ENCODE measurements around the gene AGAP2.
A peak's percentile ranks its signal among the peaks of the same experiment; 100 is the strongest.

The AGAP2 gene

DNA sequence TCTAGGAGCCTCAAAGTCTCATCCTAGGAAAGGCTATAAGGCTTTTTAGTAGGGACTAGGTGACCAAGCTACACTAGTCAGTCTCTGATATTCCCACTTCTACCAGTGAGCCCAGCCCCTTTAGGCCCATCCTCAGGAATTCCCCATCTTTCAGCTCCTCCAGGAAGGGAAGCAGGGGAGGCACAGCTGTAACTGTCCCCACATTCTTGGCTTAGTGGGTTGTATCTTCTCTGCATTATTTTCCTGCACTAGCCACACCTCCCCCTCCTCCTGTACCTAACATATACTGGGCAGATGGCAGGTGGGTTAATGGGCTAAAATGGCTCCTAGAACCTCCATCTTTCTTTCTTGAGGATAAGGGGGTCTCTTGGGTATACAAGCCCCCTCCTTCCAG is 28.8 kb upstream of the AGAP2 start:
- DNase-seq (ENCODE audit: low spot score) = no peak

DNA sequence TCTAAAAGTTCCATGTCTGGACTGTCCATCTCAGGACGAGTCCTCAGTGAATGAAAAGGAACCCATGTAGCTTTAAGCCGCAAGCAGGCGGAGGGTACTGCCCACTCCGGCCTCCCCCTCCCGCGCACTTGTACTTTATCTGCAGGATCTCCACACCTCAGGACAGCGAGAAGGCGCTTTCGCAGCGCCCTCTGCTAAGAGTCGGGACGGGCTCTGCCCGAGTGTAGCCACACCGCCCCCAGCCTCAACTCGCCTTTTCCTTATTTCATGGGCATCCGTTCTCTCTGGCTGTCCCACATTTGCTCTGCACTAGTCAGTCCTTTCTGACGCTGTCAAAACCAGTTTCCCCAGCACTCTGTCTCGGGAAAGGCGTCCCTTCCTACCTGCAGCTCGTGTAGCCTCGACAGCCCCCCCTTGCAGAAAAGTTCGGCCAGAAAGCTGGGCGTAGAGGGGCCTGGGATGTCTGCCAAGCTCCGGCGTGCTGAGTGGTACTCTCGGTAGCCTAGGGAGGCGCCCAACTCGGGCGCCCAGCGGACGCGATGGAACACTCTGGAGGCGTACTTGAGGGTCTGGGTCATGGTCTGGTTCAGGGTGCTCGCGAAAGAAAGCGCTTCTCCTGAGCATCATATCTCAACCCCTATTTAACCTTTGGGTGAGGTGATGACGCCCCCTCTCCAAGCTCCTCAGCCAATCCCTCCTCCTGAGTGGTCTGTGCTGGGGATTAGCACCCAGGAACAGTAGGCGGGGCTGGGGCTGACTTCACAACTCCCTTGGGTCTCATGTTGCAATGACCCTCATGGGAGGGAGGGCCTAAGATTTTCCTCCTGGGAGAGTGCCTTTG is 28.1 kb upstream of the AGAP2 start, which contains the start of gene CYP27B1:
TSS of gene CYP27B1 (minus strand) at position 615 of the 841 bp plus-strand sequence. CDS start at position 578, 37 bp downstream.
- peak; percentile 79 for DNase-seq (ENCODE audit: low spot score)

DNA sequence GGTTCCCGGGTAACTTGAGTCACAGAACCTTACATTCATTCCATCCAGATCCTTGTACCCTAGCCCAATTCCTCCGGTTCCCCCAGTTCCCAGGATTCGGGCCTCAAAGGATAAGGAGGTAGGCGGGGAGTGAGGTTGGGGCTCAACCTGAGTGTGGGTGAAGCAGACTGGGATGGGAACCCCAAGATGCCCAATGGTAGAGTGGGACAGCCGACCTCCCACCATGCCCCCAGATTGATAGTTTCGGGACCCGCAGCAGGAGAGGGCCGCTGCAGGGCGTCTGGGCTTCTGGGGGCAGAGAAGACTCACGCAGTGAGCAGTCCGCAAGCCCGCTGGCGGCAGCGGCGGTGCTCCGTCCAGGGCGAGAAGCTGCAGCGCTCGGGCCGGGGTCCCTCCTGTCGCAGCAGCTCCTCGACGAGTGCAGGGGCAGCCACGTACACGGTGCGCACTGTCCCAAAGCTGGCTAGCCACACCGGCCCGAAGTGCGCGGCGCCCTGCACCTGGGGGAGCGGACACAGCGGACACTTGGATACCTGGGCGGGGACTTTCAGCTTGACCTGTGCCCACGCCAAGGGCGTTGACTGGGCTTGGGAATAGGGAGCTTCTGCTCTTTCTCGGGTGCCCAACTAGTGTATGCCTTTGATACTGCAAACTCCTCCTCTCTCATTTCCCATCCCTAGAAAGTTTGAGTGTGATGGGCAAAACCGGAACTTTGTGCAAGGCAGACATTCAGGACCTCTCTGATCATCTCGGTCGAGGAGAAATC is 27.3 kb upstream of the AGAP2 start:
- DNase-seq (ENCODE audit: low spot score) = no peak

DNA sequence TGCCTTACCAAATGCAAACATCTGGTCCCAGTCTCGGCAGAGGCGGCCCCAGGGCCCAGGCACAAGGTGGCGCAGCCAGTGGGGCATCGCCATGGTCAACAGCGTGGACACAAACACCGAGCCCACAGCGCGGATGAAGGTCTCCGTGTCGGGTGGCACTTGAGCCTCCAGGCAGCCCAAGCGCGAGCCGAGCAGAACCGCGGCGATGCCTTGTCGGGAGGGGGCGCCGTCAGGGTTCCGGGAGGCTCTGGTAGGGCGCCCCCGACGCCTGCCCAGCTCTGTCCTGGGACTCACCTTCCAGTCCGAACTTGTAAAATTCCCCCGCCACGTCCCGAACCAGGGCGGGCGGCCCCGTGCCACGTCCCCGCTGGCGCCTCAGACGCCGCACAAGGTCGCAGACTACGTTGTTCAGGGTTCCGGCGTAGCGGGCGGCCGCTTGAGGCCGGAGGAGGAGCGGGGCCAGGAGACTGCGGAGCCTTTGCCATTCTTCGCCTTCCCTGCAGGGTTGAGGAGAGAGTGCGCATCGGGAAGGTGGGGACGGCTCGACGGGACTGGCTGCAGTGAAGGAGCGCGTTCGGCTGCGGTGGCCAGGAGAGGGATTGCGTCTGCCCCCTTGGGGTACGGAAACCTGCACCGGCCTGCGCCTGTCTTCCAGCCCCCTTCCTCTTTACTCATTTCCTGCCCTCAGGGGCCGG is 26.6 kb upstream of the AGAP2 start:
- DNase-seq (ENCODE audit: low spot score) = peak; percentile 80

DNA sequence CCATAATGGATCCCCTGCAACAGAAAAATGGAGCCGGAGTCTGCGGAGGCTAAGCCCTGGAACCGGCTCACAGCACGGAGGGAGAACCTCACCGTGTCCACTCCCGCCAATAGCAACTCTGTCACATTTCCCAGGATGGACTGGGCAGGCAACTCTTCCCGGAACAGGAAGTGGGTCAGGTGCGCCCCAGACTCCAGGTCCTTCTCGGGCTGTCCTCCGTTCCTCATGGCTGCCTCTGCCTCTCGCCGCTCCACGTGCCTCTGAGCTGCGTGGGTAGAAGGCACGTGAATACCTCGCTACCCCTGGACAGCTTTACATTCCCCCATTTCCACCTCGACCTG is 26.1 kb upstream of the AGAP2 start:
- DNase-seq (ENCODE audit: low spot score) = no peak

DNA sequence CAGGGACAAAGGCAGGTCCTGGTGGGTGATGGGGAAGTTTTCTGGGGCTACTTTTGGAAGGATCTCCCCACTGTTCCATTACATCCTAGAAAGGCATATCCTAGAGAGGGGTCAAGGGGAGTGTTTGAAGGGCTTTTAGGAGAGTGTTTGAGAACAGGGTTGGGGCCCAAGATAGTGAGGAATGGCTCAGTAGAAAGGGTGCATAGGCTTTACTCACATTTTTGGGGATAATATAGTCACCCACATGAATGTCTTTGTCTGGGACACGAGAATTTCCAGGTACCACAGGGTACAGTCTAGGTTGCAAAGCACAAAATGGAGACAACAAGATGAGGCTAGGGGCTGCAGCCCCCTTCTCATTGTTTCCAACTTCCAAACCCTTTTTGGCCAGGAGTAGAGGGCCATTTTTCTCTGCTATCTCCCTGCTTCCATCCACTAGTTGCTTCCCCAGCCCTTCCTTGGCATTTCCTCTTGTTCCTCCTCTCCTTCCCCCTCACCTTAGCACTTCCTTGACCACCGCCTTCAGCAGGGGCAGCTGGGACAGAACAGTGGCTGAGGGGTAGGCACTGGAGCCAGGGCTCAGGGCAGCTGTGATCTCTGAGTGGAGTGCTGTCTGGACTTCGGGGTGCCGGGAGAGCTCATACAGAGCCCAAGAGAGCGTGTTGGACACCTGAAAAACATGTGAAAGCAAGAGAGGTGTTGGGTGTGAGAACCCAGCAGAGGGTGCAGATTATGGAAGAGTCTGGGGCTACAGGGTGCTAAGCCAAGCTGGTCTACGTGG is 25.5 kb upstream of the AGAP2 start:
- no peak for DNase-seq (ENCODE audit: low spot score)

DNA sequence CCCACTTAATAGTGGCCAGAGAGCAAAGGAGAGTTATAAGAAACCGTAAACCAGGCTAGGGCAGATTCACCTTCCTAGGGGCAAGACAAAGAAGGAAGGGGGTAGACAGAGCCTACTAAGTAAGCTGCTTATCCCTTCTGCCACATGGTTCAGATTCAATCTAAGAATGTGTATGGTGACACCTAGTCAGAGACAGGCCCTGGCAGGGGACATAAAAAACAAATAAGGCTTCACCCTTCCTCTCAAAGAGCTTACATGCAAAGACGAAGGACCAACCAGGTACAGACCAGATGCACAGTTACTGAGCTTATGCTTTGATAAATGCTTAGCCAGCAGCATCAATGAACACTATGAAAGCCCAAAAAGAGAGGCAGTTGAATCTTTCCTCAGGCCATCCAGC is 23.9 kb upstream of the AGAP2 start:
- no peak for DNase-seq (ENCODE audit: low spot score)

DNA sequence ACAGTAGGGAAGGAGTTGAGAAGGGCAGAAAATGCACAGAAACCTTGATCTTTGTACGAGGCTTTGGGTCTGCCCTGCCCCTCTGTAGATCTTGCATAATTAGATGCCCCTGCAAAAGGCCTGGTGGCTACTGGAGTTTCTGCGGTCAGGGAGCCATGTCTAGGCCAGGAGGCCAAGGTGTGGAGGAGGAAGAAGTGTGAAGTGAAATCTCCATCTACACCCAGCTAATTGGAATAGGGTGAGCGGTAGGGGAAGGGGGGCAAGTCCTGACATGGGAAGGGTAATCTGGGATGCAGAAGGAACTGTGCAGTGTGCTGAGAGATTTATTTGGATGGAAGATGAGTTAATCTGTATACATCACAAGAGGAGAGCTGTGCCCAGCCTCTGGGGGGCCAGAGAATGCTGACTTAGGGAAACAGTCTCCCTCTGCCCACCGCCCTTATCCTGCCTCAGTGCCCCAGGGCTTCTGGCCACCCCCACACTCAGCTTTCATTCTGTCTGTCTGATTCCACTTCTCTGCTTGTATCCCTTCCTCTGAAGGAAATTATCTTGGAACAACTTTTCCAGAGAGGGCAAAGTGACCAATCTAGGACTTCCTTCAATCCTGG is 23.0 kb upstream of the AGAP2 start:
- DNase-seq (ENCODE audit: low spot score) = peak; percentile 29

DNA sequence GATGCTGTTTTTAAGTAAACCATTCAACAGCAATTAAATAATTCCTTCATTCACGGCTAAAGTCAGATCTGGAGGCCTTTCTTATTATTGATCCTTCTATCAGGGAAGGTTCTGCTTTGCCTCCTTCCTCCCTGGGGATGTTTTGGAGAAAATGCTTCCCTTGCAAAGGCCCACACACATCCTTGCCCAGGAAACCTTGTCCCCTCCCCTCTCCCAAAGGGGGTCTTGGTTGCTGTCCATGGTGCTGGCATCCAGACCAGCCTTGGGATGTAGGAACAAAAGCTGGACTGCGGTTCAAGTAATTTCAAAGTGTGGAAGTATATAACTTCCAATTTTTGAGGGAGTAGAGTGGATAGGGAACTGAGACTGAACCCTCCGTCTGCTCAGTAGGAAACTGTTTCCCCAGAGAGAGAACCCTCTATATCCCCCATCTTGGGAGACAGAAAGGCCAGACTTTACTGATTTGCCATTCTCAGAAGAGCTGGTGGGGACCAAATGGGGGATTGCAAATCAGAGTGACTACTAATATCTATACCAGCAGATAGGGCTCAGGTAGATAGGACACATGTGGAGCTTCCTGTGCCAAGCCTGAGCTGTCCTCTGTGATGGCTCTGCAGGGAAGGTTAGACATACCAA is 21.9 kb upstream of the AGAP2 start:
- peak; percentile 80 for DNase-seq (ENCODE audit: low spot score)

DNA sequence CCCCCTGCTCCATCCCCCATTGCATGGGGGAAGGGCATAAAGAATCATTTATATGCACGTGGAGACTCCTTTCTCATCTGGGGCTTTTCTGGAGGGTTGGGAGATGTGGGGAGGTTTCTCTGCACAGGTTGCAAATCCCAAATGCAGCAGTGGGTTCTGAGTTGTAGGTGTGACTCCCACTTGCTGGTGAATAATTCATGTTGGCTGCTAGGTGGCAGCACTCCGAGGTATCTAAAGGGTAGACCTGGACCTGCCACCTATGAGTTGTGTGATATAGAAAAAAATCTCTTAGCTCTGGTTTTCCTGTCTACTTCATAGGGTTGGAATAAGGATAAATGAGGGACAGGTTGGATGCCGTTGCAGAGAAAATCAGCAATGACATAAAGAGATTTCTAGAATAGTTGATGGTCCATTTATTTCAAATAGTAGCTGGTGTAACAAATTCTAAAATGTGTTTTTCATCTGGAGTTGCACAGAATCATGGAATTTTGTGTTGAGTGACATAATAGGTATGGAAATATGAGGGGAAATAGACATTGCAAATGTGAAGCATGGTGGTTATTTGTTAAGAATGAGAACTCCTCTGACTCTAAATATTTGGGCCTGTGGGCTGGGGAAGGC is 20.9 kb upstream of the AGAP2 start:
- no peak for DNase-seq (ENCODE audit: low spot score)

DNA sequence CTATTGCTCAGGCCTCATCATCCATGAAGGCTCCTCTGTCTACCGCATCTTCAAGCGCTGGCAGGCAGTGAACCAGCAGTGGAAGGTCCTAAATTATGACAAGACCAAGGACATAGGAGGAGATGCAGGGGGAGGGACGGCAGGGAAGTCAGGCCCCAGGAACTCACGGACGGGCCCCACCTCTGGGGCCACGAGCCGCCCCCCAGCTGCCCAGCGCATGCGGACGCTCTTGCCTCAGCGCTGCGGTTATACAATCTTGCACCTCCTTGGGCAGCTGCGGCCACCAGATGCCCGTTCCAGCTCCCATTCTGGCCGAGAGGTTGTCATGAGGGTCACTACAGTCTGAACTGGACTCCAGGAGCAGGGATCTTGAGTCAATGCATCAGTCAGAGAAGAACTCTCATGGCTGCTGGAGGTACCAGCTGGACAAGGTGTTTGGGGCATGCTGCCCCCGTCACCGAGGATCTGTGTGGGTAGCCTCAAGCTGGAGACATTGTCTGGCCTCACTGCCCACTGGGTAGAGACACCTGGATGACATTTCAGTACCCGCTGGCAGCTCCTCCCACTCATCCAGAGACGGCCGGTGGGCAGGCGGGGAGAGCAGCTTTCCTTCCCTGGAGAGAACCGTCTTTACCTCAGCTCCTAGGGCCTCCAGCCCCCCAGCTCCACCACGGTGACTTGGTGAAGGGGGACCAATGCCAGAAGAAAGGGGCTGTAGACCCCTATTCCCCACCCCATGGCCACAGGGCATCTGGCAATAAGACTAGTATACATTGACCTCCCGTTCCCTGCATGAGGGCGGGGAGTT is 20.2 kb upstream of the AGAP2 start:
- no peak for DNase-seq (ENCODE audit: low spot score)

DNA sequence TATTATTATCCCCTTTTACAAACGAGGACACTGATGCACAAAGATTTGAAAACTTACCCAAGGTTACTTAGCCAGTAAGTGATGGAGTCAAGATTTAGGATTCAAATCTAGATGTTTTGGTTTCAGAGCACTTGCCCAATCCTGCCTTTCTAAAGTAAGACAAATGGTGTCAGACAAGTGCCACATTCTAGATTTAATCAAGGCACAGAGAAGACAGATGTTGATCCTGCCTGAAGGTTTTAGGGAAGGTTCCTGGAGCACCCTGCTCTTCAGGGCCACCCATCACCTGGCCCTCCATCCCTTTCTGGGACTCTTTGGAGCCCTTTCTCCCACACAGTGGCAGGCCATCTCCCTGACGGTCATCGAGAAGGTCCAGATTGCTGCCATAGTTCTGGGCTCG is 19.2 kb upstream of the AGAP2 start:
- no peak for DNase-seq (ENCODE audit: low spot score)

DNA sequence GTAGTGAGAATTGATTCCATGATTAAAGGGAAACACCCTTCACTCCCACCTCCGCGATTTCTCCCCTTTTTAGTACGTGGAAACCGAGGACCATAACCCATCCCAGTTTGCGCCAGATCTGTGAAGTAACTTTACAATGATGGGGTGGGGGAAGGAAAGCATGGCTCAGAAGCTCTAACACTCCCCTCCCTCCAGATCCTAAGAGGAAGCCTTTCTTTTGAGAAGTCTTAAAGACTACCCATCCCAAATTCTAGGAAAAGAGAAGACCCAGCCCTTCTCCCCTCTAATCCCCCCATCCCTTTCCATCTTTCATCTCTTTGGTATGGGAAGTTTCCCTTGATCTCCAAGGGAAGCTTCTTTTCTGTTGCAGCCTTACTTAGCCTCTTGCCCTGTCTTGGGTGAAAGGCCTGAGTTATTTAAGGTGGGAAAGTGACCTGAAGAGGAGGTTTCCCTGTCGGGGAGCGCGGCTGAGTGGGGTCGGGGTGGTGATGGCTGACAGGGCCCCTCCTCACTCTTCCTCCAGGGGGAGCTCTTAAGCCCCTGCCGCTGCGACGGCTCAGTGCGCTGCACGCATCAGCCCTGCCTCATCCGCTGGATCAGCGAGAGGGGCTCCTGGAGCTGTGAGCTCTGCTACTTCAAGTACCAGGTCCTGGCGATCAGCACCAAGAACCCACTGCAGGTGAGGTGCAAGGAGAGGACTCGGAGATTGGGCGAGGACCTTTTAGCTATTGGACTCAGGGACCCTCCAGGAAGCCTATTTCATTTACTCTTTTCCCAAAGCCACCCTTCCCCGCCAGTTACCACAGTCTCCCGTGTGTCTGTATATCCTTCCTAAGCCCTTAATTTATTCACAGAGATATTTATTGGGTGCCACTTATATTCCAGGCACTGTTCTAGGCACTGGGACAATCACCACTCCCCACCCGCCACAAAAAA is 18.1 kb upstream of the AGAP2 start:
- DNase-seq (ENCODE audit: low spot score) = peak; percentile 87

DNA sequence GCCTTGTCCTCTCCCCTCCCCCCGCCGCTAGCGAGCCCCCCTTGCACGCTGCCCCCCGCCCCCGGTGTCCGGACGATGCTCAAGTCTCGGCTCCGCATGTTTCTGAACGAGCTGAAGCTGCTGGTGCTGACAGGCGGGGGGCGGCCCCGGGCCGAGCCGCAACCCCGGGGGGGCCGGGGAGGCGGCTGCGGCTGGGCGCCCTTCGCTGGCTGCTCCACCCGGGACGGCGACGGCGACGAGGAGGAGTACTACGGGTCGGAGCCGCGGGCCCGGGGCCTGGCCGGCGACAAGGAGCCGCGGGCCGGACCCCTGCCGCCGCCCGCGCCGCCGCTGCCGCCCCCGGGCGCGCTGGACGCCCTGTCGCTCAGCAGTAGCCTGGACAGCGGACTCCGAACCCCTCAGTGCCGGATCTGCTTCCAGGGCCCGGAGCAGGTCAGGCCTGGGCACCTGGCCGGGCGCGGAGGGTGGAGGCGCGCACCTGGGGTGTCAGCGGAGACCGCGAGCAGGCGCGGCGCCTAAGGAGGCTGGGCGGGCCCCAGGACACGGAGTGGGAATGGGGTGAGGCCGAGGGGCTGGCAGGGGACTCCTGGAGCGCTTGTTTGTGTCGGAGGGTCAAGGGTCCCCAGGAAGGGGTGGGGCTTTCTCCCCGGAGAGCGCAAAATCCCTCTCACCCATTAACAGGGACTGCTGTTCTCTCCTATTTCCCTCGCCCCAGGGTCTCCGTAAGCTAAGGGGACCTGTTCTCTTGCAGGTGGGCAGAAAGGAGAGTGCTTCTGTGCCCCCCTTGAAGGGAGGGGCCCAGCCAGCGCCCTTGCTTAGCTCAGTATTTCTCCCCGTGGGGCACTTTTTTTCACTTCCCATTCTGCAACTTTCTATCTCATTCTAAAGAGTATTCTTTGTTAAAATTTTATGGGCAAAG is 17.2 kb upstream of the AGAP2 start:
- DNase-seq (ENCODE audit: low spot score) = peak; percentile 73

DNA sequence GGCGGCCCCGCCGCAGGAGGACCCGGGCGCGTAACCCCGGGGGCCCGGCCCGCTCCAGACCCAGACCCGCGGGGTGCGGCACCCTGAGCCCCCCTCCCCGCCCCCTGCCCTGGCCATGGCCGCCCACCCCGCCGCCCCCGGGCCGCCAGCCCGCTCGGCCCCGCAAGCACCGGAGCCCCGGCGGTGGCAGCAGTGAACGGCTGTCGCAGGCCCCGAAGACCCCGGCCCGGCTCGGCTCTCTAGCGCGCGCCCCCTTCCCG is 16.6 kb upstream of the AGAP2 start:
- DNase-seq (ENCODE audit: low spot score) = no peak

DNA sequence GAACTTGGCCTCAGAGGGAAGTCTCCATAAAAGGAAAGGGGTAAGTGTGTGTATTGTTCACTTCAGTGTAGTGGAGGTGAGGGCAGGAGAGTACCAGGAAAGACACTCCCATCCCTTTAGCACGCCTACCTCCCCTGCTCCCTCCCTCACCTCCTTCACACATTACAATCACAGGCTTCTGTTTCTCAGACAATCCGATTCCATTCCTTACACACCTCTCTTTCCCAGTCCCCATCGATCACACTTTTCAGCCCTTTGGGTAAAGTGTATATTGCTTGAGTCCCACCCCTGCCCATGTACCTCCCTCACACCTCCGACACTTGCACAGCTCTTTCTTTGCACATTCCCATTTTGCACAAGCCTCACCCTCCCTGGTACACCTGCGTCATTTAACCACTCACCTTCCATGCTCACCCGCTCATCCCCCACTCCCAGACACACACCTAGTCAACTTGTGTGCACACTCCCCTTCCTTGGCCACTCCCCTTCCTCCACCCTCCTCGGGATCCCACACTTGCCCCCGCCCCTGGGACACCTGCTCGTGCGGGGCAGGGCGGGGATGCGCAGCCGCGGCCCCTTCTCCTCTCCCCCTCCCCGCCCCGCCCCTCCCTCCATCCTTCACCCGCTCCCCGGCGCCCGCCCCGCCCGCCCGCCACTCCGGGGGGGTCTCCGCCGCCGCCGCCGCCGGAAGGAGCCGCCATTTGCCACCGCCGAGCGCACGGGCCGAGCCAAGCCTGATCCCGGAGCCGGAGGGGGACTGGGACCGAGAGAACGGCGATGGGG is 16.1 kb upstream of the AGAP2 start, which contains the start of gene MARCHF9:
TSS of gene MARCHF9 (plus strand) at position 693 of the 783 bp plus-strand sequence. CDS start 426 bp downstream, outside the sequence.
- peak; percentile 79 for DNase-seq (ENCODE audit: low spot score)

Measured in ecto neural progenitor cell (in vitro differentiated cells).